NK-92 (cell line): Measurements from ENCODE around the gene CDHR3.

Source experiments
- DNase-seq: peaks from one replicate; lab custom pipeline; 2025; ENCODE audit not compliant: unreplicated experiment; lab: John Stamatoyannopoulos, UW

CDHR3 gene

GRCh38 chr7:106045586-106045985, 82.5 kb downstream of the CDHR3 start:
- DNase-seq, result no peak

GRCh38 chr7:106047184-106047583, 84.1 kb downstream of the CDHR3 start:
- no peak for DNase-seq

- no peak for DNase-seq
These were observed 85.0 kb downstream of the CDHR3 start for GRCh38 chr7:106047818-106048705.

- DNase-seq, result no peak
These were observed 85.6 kb downstream of the CDHR3 start for GRCh38 chr7:106048706-106049020.

- no peak for DNase-seq
These were observed 86.2 kb downstream of the CDHR3 start for GRCh38 chr7:106049139-106049752.

- DNase-seq, result no peak
These were observed 87.1 kb downstream of the CDHR3 start for GRCh38 chr7:106050002-106050745.

- DNase-seq, result no peak
These were observed 87.7 kb downstream of the CDHR3 start for GRCh38 chr7:106050746-106051117.

GRCh38 chr7:106052681-106053080, 89.6 kb downstream of the CDHR3 start:
- no peak for DNase-seq

GRCh38 chr7:106053109-106053508, 90.0 kb downstream of the CDHR3 start:
- no peak for DNase-seq

GRCh38 chr7:106054156-106054910, 91.3 kb downstream of the CDHR3 start:
- DNase-seq, result no peak

GRCh38 chr7:106054971-106055532, 92.0 kb downstream of the CDHR3 start:
- DNase-seq, result no peak

GRCh38 chr7:106056513-106057203, 93.6 kb downstream of the CDHR3 start:
- DNase-seq, result peak; percentile 5

GRCh38 chr7:106057204-106057961, 94.3 kb downstream of the CDHR3 start:
- no peak for DNase-seq

- DNase-seq, result no peak
These were observed 95.2 kb downstream of the CDHR3 start for GRCh38 chr7:106057962-106058927.

GRCh38 chr7:106058928-106059324, 95.9 kb downstream of the CDHR3 start:
- no peak for DNase-seq

GRCh38 chr7:106059556-106059955, 96.5 kb downstream of the CDHR3 start:
- DNase-seq, result no peak

- DNase-seq, result no peak
These were observed 97.4 kb downstream of the CDHR3 start for GRCh38 chr7:106060394-106060920.

GRCh38 chr7:106061301-106061979, 98.4 kb downstream of the CDHR3 start:
- DNase-seq, result no peak
